HepG2 (cell line): ENCODE results near the gene FAM174C. TPM values are rescaled to one million over a fixed set of nuclear protein-coding genes. Genes with fewer than 3 reads are reported as not detected.
A peak's percentile ranks its signal among the peaks of the same experiment; 100 is the strongest.

Experiments used
- EP300 ChIP-seq, 3 experiments: sonication (generic) in 1 of 3; formaldehyde crosslinking in 1 of 3; IDR thresholded peaks; 2 replicates each; pipeline versions ENCODE4 v1.5.1 to v1.6.1; 2011 to 2020; ENCODE audit warnings: low read depth in 2 of 3, low read length in 2 of 3, borderline replicate concordance in 1 of 3, improper control_type of control experiment in 1 of 3, mild to moderate bottlenecking in 1 of 3, missing genetic modification reagents in 1 of 3, moderate library complexity in 1 of 3
- FOSL2 ChIP-seq: sonication (generic); formaldehyde crosslinking; IDR thresholded peaks from 2 replicates; pipeline ENCODE4 v1.4.0; 2020; ENCODE audit warnings: missing genetic modification reagents
- GMEB1 ChIP-seq: sonication (generic); formaldehyde crosslinking; IDR thresholded peaks from 2 replicates; pipeline ENCODE4 v1.5.1; 2020; ENCODE audit warnings: missing genetic modification reagents, mild to moderate bottlenecking, borderline replicate concordance
- HNF4G ChIP-seq, 2 experiments: sonication (generic) in 1 of 2; formaldehyde crosslinking in 1 of 2; IDR thresholded peaks; 2 replicates each; pipeline versions ENCODE4 v1.4.0 to v1.6.1; 2011 to 2020; ENCODE audit warnings: borderline replicate concordance in 2 of 2, low read depth in 2 of 2, mild to moderate bottlenecking in 2 of 2, low read length in 1 of 2, missing genetic modification reagents in 1 of 2, moderate library complexity in 1 of 2
- NCOR1 ChIP-seq: fragments of 200-600 bp; sonication (generic); IDR thresholded peaks from 2 replicates; pipeline ENCODE4 v1.7.0; 2017; ENCODE audit warnings: antibody characterized with exemption, low read length, borderline replicate concordance
- PAXIP1 ChIP-seq: sonication (generic); formaldehyde crosslinking; conservative IDR thresholded peaks from 2 replicates; pipeline ENCODE4 v1.4.0; 2020; ENCODE audit warnings: mild to moderate bottlenecking, missing genetic modification reagents, moderate library complexity
- RAD21 ChIP-seq: fragments of 450-650 bp; formaldehyde crosslinking; IDR thresholded peaks from 2 replicates; pipeline ENCODE4 v1.5.0; 2020; ENCODE audit warnings: mild to moderate bottlenecking
- RBFOX2 ChIP-seq: fragments of 200-400 bp; formaldehyde crosslinking; IDR thresholded peaks from 2 replicates; pipeline ENCODE4 v1.6.1; 2017; ENCODE audit warnings: low read depth, mild to moderate bottlenecking, low read length
- SOX6 ChIP-seq, 2 experiments: fragments of 450-650 bp in 1 of 2; sonication (generic) in 1 of 2; formaldehyde crosslinking in 1 of 2; IDR thresholded peaks; 2 replicates each; pipeline versions ENCODE4 v1.4.0 to v1.6.1; 2017 to 2020; ENCODE audit warnings: antibody characterized with exemption in 1 of 2, mild to moderate bottlenecking in 1 of 2, missing genetic modification reagents in 1 of 2
- SP5 ChIP-seq: IDR thresholded peaks from 2 replicates; pipeline ENCODE4 v1.6.1; 2016; ENCODE audit warnings: low read depth, borderline replicate concordance
- TAF1 ChIP-seq: sonication (generic); formaldehyde crosslinking; IDR thresholded peaks from 2 replicates; pipeline ENCODE4 v1.4.0; 2020; ENCODE audit warnings: missing genetic modification reagents
- ZBTB7B ChIP-seq: sonication (generic); formaldehyde crosslinking; IDR thresholded peaks from 2 replicates; pipeline ENCODE4 v1.4.0; 2020; ENCODE audit warnings: missing genetic modification reagents
- ZNF296 ChIP-seq: sonication (generic); formaldehyde crosslinking; conservative IDR thresholded peaks from 2 replicates; pipeline ENCODE4 v1.5.0; 2020; ENCODE audit warnings: mild to moderate bottlenecking, missing genetic modification reagents
- ZSCAN12 ChIP-seq: sonication (generic); formaldehyde crosslinking; IDR thresholded peaks from 2 replicates; pipeline ENCODE4 v1.9.0; 2021; ENCODE audit warnings: mild to moderate bottlenecking, missing genetic modification reagents
- polyA plus RNA-seq, 8 experiments: library from polyadenylated mRNA; depleted of rRNA in 3 of 8; stranded (reverse) in 7 of 8; unstranded in 1 of 8; fragments of >200 nt; fragmentation: Illumina TruSeq in 4 of 8; extraction: Trizol in 4 of 8; gene quantifications; 2 replicates each; pipeline versions ENCODE4 v1.2.1 to v1.2.3, GENCODE V29; 2011 to 2016; ENCODE audit warnings: low read depth in 4 of 8, missing spikeins in 1 of 8, mixed read lengths in 1 of 8; ENCODE audit not compliant: insufficient read depth in 1 of 8
- total RNA-seq, 5 experiments: library from RNA; depleted of rRNA; stranded (reverse); fragments of >200 nt; fragmentation: Illumina TruSeq; extraction: Trizol; gene quantifications; 2 replicates each; pipeline ENCODE4 v1.2.3, GENCODE V29; 2016; ENCODE audit warnings: low read depth in 1 of 5
- TF ChIP-seq, protein P1 (sequence below): sonication (generic); formaldehyde crosslinking; IDR thresholded peaks from 2 replicates; pipeline ENCODE4 v1.4.0; 2020; ENCODE audit warnings: missing genetic modification reagents
- TF ChIP-seq, protein P2 (sequence below): sonication (generic); formaldehyde crosslinking; IDR thresholded peaks from 2 replicates; pipeline ENCODE4 v1.4.0; 2020; ENCODE audit warnings: mild to moderate bottlenecking, missing genetic modification reagents

Gene FAM174C
- total and polyA plus RNA-seq, 2 of the 13 experiments (the other 11 are each of a cell fraction or from before 2014, with no cell fraction given) = 19.5 to 31.3 TPM

GRCh38 chr19:1250437-1251260 lies 24.7 kb upstream of the FAM174C start (continued):
- 0 out of 2 replicates have a peak, but pooled peaks have one; percentile 7 for TF ChIP-seq HNF4G (IDR thresholded peaks at IDR 0.05; ENCODE audit: borderline replicate concordance, low read depth, low read length)
- TF ChIP-seq HNF4G (CRISPR knock-in tag; IDR thresholded peaks at IDR 0.05; ENCODE audit: borderline replicate concordance, low read depth) = no peak
- TF ChIP-seq FOSL2 (CRISPR knock-in tag) = peak; percentile 37; the same call in 1 of the 2 replicates
- peak; percentile 52 for TF ChIP-seq PAXIP1 (CRISPR knock-in tag)
- no peak for TF ChIP-seq SOX6 (IDR thresholded peaks at IDR 0.05)
- peak; percentile 67 for TF ChIP-seq SOX6 (CRISPR knock-in tag; IDR thresholded peaks at IDR 0.05)
- TF ChIP-seq ZBTB7B (CRISPR knock-in tag) = 0 out of 2 replicates have a peak, but pooled peaks have one; percentile 32
- TF ChIP-seq RAD21 = 0 out of 2 replicates have a peak, but pooled peaks have one; percentile 6
- TF ChIP-seq, protein P1, sequence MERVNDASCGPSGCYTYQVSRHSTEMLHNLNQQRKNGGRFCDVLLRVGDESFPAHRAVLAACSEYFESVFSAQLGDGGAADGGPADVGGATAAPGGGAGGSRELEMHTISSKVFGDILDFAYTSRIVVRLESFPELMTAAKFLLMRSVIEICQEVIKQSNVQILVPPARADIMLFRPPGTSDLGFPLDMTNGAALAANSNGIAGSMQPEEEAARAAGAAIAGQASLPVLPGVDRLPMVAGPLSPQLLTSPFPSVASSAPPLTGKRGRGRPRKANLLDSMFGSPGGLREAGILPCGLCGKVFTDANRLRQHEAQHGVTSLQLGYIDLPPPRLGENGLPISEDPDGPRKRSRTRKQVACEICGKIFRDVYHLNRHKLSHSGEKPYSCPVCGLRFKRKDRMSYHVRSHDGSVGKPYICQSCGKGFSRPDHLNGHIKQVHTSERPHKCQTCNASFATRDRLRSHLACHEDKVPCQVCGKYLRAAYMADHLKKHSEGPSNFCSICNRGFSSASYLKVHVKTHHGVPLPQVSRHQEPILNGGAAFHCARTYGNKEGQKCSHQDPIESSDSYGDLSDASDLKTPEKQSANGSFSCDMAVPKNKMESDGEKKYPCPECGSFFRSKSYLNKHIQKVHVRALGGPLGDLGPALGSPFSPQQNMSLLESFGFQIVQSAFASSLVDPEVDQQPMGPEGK = peak; percentile 84
- TF ChIP-seq, protein P2, sequence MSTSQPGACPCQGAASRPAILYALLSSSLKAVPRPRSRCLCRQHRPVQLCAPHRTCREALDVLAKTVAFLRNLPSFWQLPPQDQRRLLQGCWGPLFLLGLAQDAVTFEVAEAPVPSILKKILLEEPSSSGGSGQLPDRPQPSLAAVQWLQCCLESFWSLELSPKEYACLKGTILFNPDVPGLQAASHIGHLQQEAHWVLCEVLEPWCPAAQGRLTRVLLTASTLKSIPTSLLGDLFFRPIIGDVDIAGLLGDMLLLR = 0 out of 2 replicates have a peak, but pooled peaks have one; percentile 0
- TF ChIP-seq ZNF296 (CRISPR knock-in tag) = 0 out of 2 replicates have a peak, but pooled peaks have one; percentile 29
- TF ChIP-seq NCOR1 = peak; percentile 24; the same call in 1 of the 2 replicates
- TF ChIP-seq ZSCAN12 (CRISPR knock-in tag) = no peak
- 0 out of 2 replicates have a peak, but pooled peaks have one; percentile 33 for TF ChIP-seq SP5 (CRISPR knock-in tag)
- TF ChIP-seq TAF1 = peak; percentile 14; the same call in 1 of the 2 replicates
- TF ChIP-seq GMEB1 = 0 out of 2 replicates have a peak, but pooled peaks have one; percentile 22
- TF ChIP-seq EP300 (IDR thresholded peaks at IDR 0.05; ENCODE audit: low read depth in 2 of 2, low read length in 2 of 2) = peak in 1 of 2 experiments; percentile 16; a peak in 1 of 4 replicates
- no peak for TF ChIP-seq EP300 (CRISPR knock-in tag; IDR thresholded peaks at IDR 0.05; ENCODE audit: borderline replicate concordance)
- TF ChIP-seq RBFOX2 = peak; percentile 51
